PFSK-1 (cell line): ENCODE results near the gene CDK5RAP1.

ENCODE experiments used
- POLR2AphosphoS5 ChIP-seq: IDR thresholded peaks from 2 replicates; pipeline ENCODE4 v1.6.1; 2012; ENCODE audit warnings: low read depth, mild to moderate bottlenecking, control low read depth, low read length, moderate library complexity
- TAF1 ChIP-seq: IDR thresholded peaks from 2 replicates; pipeline ENCODE4 v1.6.1; 2012; ENCODE audit warnings: low read length, control low read depth, borderline replicate concordance; ENCODE audit not compliant: insufficient read depth
- TF ChIP-seq, protein P1 (sequence below), 2 experiments: IDR thresholded peaks; 2 replicates each; pipeline versions ENCODE4 v1.6.1 to v1.8.0; 2011 to 2012; ENCODE audit warnings: low read depth in 2 of 2, low read length in 2 of 2, control low read depth in 1 of 2, inconsistent platforms in 1 of 2, mild to moderate bottlenecking in 1 of 2, moderate library complexity in 1 of 2; ENCODE audit not compliant: insufficient read depth in 1 of 2

DNA sequence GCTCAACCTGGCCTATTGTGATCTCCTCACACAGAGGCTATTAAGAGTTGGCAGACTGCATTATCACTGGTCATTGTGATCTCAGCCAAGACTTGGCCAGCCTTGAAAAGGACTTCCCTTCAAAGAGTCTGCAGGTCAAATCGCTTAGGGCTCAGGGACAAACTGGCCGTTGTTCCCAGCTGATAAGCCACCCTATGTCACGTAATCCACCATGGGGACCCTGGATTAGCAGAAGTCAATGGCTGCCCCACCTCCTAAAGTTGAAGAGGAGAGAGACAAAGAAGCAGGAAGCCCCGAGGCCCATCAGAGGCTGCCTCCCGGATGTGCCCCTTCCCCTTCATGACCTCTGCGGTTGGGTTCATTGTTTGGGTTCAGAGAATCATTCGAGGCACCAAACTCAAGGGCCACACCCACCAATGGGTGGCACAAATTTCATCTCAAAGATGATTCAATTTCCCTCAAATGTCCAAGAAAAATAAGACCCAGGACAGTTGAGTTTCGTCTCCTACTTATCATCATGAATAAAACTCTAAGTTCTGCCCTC, 61.7 kb downstream of the CDK5RAP1 start:
- TF ChIP-seq POLR2AphosphoS5 (no peak), TAF1 (no peak)
- TF ChIP-seq, protein P1, sequence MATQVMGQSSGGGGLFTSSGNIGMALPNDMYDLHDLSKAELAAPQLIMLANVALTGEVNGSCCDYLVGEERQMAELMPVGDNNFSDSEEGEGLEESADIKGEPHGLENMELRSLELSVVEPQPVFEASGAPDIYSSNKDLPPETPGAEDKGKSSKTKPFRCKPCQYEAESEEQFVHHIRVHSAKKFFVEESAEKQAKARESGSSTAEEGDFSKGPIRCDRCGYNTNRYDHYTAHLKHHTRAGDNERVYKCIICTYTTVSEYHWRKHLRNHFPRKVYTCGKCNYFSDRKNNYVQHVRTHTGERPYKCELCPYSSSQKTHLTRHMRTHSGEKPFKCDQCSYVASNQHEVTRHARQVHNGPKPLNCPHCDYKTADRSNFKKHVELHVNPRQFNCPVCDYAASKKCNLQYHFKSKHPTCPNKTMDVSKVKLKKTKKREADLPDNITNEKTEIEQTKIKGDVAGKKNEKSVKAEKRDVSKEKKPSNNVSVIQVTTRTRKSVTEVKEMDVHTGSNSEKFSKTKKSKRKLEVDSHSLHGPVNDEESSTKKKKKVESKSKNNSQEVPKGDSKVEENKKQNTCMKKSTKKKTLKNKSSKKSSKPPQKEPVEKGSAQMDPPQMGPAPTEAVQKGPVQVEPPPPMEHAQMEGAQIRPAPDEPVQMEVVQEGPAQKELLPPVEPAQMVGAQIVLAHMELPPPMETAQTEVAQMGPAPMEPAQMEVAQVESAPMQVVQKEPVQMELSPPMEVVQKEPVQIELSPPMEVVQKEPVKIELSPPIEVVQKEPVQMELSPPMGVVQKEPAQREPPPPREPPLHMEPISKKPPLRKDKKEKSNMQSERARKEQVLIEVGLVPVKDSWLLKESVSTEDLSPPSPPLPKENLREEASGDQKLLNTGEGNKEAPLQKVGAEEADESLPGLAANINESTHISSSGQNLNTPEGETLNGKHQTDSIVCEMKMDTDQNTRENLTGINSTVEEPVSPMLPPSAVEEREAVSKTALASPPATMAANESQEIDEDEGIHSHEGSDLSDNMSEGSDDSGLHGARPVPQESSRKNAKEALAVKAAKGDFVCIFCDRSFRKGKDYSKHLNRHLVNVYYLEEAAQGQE (IDR thresholded peaks at IDR 0.05; ENCODE audit: insufficient read depth in 1 of 2, low read depth in 2 of 2, low read length in 2 of 2), result no peak
